Stimulated activated CD4-positive, alpha-beta T cell treated with anti-CD3 and anti-CD28 coated beads, Interleukin-15, amount 100 ng/mL, for 24 hours (primary cell): ENCODE results near the gene ZNF43.
"Not testable (repeated sequence)": the region's sequence is repeated elsewhere in the genome, so short reads cannot be mapped to it uniquely, and the experiment has no call there.

Source experiments
- DNase-seq: peaks from one replicate; pipeline ENCODE4 v3.0.0-alpha.2; 2020

The ZNF43 gene

GRCh38 chr19:21808400-21809000 is 27.5 kb downstream of the ZNF43 start:
- not testable (repeated sequence) for DNase-seq

GRCh38 chr19:21789466-21790085 is 46.4 kb downstream of the ZNF43 start:
- DNase-seq = no peak

- DNase-seq = no peak
These were observed 49.0 kb downstream of the ZNF43 start for GRCh38 chr19:21786936-21787335.

GRCh38 chr19:21775792-21776191 is 60.2 kb downstream of the ZNF43 start:
- DNase-seq = not testable (repeated sequence)

- DNase-seq = peak; percentile 93
These were observed 68.7 kb downstream of the ZNF43 start, which contains the start of gene ZNF100 for GRCh38 chr19:21767065-21767800. Gene ZNF100 (minus strand): TSS chr19:21767579. CDS start chr19:21767429, 150 bp downstream.

GRCh38 chr19:21766705-21767064 is 69.3 kb downstream of the ZNF43 start:
- DNase-seq = peak; percentile 14

- peak; percentile 33 for DNase-seq
These were observed 70.8 kb downstream of the ZNF43 start for GRCh38 chr19:21765151-21765550.

GRCh38 chr19:21761547-21761946 is 74.4 kb downstream of the ZNF43 start:
- DNase-seq = not testable (repeated sequence)

GRCh38 chr19:21758296-21758695 is 77.7 kb downstream of the ZNF43 start:
- DNase-seq = no peak

GRCh38 chr19:21755555-21755954 is 80.4 kb downstream of the ZNF43 start:
- not testable (repeated sequence) for DNase-seq
